GM18909 (cell line): Measurements from ENCODE around the gene MFNG.
A peak's percentile ranks its signal among the peaks of the same experiment; 100 is the strongest.
"Not testable (repeated sequence)": the region's sequence is repeated elsewhere in the genome, so short reads cannot be mapped to it uniquely, and the experiment has no call there.

ENCODE experiments used
- ATAC-seq: cut with Tn5 transposase; IDR thresholded peaks from one replicate; pipeline ENCODE4 v1.9.1; 2021; ENCODE audit warnings: mild to moderate bottlenecking; ENCODE audit not compliant: unreplicated experiment, poor library complexity

MFNG gene, protein sequence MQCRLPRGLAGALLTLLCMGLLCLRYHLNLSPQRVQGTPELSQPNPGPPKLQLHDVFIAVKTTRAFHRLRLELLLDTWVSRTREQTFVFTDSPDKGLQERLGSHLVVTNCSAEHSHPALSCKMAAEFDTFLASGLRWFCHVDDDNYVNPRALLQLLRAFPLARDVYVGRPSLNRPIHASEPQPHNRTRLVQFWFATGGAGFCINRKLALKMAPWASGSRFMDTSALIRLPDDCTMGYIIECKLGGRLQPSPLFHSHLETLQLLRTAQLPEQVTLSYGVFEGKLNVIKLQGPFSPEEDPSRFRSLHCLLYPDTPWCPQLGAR

DNA sequence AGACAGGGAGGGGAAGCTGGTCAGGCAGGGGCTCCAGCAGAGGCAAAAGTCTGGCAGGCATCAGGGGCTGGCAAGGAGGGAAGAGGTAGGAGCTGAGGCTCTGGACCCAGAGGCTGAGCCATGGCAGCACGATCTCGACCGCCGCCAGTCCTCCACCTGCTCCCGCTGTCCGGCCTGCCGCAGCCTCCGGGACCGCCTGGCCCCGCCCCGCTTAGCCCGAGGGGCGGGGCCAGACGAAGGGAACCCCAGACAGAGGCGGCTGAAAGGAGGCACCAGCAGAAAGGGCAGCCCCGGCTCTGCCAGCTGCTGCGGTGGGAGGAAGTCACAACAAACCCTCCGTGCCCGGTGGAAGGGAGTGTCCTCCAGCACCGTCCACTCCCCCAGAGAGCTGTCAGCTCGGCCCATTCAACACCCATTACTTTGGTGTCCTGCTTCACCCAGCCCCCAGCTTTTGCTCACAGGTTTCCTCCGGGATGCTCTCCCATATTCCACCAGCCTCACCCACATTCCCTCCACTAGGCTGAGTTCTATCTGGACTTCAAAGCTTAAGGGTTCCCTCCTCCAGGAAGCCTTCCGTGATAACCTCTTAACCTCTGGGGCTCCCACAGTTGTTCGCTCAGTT, at the start of gene MFNG:
MFNG (minus strand) TSS at position 161 of the 622 bp plus-strand sequence. CDS start 207 bp downstream, outside the sequence.
- peak; percentile 56 for ATAC-seq

DNA sequence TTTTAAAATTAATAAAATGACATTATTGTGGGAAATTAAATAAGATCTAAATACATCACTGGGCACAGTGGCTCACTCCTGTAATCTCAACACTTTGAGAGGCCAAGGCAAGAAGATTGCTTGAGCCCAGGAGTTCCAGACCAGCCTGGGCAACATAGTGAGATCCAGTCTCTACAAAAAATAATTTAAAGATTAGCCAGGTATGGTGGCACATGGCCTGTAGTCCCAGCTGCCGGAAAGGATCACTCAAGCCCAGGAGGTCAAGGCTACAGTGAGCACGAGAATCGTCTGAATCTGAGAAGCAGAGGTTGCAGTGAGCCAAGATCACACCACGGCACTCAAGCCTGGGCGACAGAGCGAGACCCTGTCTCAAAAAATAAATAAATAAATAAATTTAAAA, 49.0 kb upstream of the MFNG start:
- no peak for ATAC-seq

DNA sequence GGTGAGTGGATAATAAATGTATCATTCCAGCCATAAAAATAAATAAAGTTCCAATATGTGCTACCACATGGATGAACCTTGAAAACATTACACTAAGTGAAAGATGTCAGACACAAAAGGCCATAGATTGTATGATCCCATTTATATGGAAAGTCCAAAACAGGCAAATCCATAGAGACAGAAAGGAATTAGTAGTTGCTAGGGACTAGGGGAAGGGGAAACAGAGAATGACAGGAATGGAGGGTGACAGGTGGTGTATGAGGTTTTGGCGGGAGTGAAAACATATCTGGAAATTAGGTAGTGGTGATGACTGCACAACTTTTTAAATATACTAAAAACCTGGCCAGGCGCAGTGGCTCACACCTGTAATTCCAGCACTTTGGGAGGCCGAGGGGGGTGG, 48.3 kb upstream of the MFNG start:
- no peak for ATAC-seq

DNA sequence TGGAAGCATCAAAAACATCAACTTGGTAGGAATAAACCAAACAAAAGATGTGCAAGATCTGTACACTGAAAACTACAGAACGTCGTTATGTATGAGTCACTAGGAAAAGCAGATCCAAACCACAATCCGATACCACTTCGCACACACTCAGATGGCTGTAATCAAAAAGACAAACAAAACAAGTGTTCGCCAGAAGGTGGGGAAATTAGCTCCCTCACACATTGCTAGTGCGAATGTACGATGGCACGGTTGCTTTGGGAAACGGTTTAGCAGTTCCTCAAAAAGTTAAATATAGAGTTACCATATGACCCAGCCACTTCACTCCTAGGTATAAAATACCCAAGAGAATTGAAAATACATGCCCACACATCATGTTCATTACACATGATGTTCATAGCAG, 47.8 kb upstream of the MFNG start:
- no peak for ATAC-seq

DNA sequence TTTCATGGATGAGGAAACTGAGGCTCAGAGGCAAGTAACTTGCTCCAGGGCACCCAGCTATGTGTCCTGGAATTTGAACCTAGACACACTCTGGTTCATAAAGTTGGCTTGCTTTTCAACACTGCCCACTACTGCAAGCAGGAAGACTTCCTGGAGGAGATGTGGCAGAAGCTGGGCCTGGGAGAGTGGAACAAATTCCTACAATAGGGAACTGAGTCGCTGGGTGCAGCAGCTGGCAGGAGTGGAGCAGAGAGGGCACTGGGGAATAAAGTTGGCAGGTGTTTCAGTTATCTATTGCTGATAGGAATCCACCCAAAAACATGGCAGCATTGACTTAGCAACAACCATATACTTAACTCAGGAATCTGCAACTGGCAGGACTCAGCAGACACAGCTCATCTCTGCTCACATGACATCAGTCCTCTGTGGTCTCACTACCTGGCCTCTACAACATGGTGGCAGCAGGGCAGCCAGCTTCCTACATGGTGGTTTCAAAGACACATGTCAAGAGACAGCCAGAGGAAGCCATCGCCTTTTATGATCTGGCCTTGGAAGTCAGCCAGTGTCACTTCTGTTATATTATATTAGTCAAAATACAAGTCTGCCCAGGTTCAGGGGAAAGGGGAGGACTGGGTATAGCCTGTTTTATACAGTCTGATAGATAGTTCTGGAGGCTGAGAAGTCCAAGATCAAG, 43.6 kb upstream of the MFNG start:
- no peak for ATAC-seq

DNA sequence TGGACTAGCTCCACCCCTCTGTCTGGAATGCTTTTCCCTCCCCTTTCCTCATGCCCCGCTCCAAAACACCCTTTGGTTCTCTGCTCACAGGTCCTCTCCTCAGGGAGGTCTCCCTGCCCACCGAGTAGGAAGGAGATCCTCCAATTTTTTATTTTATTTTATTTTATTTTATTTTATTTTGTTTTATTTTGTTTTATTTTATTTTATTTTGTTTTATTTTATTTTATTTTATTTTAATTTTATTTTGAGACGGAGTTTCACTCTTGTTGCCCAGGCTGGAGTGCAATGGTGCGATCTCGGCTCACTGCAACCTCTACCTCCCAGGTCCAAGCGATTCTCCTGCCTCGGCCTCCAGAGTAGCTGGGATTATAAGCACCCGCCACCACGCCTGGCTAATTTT, 41.8 kb upstream of the MFNG start:
- ATAC-seq = not testable (repeated sequence)

DNA sequence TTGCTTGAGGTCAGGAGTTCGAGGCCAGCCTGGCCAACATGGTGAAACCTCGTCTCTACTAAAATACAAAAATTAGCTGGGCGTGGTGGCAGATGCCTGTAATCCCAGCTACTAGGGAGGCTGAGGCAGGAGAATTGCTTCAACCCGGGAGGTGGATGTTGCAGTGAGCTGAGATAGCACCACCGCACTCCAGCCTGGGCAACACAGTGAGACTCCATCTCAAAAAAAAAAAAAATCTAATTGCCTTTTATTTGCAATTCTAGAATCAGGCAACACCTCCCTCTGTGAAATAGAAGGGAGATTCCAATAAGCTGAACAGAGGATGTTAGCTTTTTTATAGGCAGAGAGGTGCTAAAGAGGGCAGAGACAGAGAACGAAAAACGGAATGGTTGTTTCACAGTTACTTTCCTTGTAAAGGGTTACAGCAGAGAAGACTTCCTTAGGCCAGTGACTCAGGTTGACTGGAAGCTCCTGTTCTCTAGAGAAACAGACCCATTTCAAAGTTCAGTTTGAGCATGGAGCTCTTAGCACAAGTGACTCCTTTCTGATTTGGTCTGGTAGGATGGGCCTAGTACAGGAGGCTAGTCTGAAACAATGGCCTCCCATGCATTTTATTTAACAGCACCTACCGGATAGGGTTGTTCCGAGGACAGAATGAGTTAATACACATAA, 41.0 kb upstream of the MFNG start:
- not testable (repeated sequence) for ATAC-seq

DNA sequence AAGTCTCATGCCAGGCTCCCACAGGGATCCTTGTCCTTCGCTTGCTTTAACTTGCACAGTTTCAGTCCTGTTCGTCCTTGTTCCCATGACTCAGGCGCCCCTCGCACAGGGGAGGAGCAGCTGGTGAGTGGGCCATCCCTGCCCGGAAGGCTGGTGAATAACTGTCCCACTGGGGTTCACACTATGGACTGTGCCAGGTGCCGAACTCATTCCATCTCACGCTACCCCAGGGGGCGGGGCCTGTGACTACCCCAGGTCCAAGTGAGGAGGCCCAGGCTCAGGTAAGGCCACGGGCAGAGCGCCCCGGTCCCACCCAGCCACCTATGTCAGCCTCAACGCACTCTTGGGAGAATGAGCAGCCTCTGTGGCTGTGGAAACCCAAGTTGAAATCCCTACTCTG, 40.2 kb upstream of the MFNG start:
- no peak for ATAC-seq

DNA sequence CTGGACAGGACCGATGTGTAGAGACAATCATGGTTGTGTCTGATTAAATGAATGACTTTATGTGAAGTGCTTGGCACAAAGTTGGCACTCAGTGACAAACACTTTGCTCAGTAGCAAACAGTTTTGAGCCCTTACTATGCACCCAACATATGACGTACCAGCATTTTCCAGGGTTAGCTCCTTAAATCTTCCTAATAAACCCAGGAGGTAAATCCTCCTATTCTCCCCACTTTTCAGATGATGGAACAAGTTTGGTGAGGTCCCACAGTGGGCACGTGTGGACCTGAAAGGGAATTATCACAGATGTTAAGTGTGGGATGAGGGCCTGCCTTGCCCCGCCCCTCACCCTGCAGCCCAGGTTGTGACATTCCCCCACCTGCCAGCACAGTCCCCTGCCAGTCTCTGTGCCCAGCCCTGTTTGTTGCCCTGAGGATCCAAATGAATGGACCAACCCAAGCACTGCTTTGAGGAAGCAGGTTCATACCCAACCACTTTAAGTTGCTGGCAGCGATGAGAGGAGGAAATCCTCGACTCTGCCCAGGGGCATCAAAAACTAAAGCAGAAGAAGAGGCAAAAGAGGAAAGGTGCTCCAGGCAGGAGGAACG, 39.7 kb upstream of the MFNG start:
- ATAC-seq = no peak

DNA sequence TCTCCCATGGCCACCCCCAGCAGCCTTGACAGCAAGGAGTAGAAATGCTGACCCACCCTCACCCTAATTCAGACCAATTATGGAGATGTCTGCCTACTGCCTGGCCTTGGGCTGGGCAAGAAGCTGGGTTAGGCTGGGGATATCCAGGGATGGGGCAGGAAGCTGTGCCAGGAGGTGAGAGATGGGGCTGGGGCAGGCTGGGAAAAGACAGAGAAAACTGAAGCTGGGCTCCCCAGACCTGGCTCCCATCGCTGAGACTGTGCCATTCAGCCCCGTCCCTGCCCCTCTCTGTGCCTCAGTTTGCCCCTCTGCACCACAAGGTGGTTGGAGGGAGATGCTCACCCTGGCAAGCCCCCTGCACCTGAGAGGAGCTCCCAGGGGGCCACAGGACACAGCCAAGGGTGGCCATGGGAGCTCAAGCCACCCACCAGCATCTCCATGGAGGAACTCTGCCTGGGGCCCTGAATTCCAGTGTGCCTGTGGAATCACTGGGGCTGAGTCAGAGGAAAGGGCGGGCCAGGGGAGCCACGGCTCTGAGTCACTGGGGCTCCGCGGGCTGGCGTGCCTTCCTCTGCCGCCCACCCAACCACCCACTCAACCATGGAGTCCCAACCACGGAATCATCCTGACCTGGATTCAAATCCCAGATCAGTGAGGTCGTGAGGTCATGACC, 39.0 kb upstream of the MFNG start:
- no peak for ATAC-seq

DNA sequence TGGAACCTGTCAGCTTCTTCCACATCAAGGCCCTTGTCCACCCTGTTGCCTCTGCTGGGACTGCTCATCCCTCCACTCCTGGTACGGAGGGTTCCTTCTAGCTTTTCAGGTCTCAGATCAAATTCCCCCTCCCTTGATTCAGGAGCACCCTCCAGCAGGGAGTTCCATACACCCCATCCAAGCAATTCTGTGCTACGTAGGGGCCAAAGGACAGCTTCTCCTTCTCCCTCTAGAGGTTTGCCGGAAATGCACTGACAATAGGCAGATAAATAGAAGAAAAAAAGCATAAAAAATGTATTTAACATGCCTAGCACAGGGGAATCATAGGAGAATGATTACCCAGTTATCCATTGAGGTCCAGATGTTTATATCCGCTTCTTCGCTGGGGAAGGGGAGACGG, 36.3 kb upstream of the MFNG start:
- ATAC-seq = no peak

DNA sequence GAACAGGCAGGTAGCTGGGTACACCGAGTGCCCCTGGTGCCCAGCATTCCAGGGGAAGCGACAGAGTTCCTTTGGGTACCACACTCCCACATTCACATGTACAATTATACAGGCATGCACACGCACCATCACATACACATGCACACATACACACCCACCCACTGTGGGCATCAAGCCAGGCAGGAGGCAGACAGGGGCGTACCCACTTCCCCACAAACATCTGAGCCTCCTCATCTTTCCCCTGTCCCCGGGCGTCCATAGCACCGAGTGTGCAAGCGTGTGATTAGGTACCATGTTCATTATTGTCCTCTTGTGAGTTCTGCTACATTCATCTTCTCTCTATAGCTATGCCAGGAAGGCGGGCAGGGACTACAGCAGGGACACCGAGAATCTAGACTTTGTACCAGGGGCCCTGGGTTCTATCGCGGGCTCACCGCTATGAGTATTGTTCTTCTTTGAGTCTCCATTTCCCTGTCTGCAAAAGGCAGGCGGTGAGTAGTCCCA, 35.1 kb upstream of the MFNG start:
- ATAC-seq = no peak

DNA sequence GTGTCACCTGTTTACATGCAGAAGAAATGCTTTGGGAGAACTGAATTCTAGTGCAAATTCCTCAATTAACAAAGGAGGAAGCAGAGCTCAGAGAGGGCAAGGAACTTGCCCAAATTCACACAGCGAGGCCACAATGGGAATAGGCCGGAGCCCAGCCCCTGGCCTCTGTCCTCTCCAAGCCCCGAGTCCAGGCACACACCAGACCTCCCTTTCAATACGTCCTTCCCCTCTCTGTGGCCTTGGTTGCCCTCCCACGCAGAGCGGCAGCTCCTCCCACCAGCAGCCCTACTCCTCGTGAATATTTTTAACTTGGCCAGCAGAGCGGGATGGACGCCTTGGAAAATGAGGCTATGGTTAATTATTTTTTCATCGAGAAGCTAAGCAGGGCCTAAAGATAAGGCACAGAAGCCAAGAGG, 34.6 kb upstream of the MFNG start:
- no peak for ATAC-seq

DNA sequence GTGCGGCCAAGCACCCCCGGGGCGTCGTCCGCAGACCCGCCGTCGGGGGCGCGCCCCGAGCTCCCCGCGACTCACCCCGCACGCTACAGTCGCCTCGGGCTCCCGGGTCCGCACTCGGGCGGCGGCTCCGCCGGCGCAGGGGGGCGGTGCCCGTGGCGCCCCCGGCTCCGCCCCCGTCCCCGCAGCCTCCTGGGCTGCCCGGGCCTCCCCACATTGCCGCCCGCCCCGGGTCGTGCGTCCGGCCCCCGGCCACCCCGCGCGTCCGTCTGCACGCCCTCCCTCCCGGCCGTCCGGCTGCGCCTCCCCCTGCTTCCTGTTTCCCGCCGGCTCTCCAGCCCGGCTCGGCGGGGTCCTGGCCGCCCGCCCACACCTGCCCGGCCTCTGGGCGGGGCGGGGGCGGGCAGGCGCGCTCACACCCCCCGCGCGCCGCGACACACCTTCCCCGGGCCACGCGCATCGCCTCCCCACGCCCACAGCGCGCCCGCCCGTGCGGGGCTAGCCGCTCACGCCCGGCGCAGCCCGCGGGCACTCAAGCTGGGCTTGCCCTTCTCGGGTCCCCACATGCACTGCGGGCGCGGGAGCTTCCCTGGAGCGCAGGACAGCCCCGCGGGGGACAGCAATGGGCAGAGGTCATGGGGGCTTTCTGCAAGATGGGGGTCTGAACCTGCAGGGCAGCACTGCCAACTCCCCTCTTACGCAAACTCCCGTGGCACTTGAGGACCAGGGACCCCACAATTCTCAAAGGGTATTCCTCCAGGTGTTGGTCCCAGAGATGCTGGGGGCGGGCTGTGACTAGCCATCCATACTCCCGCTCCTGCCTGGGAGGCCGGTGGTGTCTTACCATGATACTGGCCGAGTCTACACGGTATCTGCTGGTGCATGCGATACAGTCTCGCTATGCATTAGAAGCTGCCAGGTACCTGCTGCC, 33.3 kb upstream of the MFNG start, which contains the start of gene CARD10:
CARD10 (minus strand) TSS at position 148 of the 928 bp plus-strand sequence. CDS start 215 bp downstream, outside the sequence.
- no peak for ATAC-seq

DNA sequence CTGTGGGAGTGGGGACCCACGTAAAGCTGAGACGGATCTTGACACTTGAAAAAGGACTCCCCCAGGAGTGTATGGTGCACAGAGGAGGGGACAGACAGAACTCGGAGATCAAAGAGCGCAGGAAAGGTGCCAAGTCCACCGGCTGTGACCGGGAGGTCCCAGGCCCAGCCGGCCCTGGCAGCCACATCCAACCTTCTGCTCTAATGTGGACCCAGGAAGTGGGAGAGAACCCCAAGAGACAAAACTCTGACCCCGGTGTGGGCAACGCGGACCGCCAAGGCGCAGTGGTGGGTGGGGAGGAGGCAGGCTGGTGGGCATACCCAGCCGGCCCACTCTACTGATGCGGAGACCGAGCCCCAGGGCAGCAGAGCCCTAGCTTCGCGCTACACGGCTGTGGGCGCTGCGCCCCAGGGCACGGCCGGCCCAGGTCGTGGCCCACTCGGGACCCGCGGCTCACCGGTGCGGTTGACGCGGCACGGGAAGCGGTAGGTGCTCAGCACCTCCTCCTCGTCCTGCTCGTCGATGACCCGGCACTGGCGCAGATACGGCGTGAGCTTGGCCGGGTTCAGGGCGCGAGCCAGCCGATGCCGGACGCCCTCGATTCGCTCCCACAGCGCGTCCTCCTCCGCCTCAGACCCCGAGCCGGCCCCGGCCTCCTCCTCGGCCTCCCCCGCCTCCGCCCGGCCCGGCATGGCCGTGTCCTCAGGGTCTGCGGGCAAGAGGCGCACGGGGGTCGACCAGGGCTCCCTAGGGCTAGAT, 32.5 kb upstream of the MFNG start:
- ATAC-seq = no peak

DNA sequence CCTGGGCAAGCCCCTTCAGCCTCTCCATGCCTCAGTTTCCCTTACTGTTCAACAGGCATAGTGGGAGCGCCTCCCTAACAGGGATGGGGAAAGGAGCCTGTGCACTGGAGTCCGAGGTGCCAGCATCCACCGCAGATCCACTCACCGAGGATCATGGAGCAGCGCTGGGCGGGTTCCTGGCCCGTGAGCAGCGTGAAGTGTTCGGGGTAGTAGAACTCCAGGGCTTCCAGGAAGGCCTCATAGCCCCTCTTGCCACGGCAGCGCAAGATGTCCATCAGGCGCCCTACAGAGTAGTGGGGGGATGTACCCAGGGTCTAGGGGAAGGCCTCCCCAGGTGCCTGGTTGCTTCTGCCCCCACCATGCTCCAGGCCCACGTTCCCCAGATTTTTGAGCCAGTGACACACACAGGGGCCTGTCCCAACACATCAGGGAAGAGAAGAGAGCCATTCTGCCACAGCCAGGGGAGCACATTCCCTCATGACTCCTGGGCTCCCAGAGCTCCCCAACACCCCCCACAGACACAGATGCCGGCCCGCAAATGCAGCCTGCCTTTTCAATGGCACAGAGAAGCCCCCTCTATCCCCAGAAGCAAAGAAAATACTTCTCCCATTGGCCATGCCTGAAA, 31.8 kb upstream of the MFNG start:
- no peak for ATAC-seq

DNA sequence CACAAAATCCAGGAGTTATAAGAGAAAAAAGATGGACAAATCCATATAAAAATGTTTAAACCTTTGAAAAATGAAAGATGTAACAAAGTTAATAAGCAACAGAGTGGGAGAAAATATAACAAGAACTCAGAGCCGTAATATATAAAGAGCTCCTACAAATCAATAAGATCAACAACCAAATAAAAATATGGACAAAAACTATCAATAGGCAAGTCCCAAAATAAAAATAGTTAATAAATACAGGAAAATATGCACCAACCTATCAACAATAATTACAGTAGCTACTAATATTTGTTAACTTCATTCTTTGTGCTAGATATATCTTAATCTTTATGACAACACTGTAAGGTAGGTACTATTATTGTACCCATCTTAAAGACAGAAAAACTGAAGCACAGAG, 30.3 kb upstream of the MFNG start:
- no peak for ATAC-seq

DNA sequence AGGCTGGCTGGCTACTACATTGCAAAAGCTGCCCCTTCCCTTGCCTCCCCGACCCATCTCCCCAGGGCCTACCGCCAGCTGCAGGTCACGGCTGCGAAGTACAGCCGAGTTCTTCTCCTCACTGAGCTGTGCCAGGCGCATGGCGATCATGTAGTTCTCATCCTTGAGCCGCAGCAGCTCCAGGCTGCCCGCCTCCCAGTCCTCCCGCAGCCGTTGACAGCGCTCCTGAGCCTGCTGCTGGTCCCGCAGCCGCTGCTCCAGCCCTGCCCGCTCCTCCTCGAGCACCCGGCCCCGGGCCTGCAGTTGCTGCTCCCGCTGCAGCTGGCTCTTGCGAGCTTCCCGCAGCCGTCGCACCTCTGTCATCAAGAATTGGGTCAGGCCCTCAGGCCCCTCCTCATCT, 29.7 kb upstream of the MFNG start:
- no peak for ATAC-seq
